ENCODE measurements around the gene RIPOR2. TPM values are rescaled to one million over a fixed set of nuclear protein-coding genes. Genes with fewer than 3 reads are reported as not detected.

RIPOR2 gene
- total and polyA plus RNA-seq, 10 of the 15 experiments (the other 5 are each of a cell fraction or from before 2014, with no cell fraction given) = 22.2 to 48.2 (median 34.7) TPM

- TF ChIP-seq CUX1 (IDR thresholded peaks at IDR 0.05; ENCODE audit: insufficient replicate concordance, low read depth, low read length) (peak; percentile 47), CREM (IDR thresholded peaks at IDR 0.05; ENCODE audit: low read depth) (peak; percentile 30; the same call in 1 of the 2 replicates), PML (IDR thresholded peaks at IDR 0.05; ENCODE audit: low read length) (peak; percentile 43; the same call in 1 of the 2 replicates), NR2C2 (IDR thresholded peaks at IDR 0.05; ENCODE audit: borderline replicate concordance, control insufficient read depth, insufficient read length, low read depth) (no peak), HDAC6 (IDR thresholded peaks at IDR 0.05; ENCODE audit: unreplicated experiment) (no peak), USF2 (IDR thresholded peaks at IDR 0.05; ENCODE audit: borderline replicate concordance, low read depth, low read length) (no peak), TBL1XR1 (IDR thresholded peaks at IDR 0.05; ENCODE audit: low read depth, low read length) (0 out of 2 replicates have a peak, but pooled peaks have one; percentile 44), GABPA (IDR thresholded peaks at IDR 0.05; ENCODE audit: low read depth) (no peak), ZSCAN29 (IDR thresholded peaks at IDR 0.05) (no peak), SKIL (IDR thresholded peaks at IDR 0.05; ENCODE audit: low read depth, poor library complexity, severe bottlenecking) (peak; percentile 68), ETV6 (conservative IDR thresholded peaks at IDR 0.05 in 1 of 2, IDR thresholded peaks at IDR 0.05 in 1 of 2; ENCODE audit: borderline replicate concordance in 1 of 2, low read depth in 1 of 2) (no peak), FOXK2 (IDR thresholded peaks at IDR 0.05) (no peak), GATAD2B (conservative IDR thresholded peaks at IDR 0.05; ENCODE audit: low read depth) (no peak), SREBF1 (IDR thresholded peaks at IDR 0.05; ENCODE audit: low read length) (no peak), MXI1 (IDR thresholded peaks at IDR 0.05; ENCODE audit: low read depth, low read length) (0 out of 2 replicates have a peak, but pooled peaks have one; percentile 25), BMI1 (IDR thresholded peaks at IDR 0.05; ENCODE audit: borderline replicate concordance) (peak; percentile 79; the same call in 1 of the 2 replicates), MEF2B (IDR thresholded peaks at IDR 0.05; ENCODE audit: partially characterized antibody, poor library complexity, severe bottlenecking) (peak; percentile 60), CBFB (IDR thresholded peaks at IDR 0.05; ENCODE audit: low read depth) (peak; percentile 75), E2F4 (IDR thresholded peaks at IDR 0.05; ENCODE audit: low read depth, low read length) (no peak)
Measured at GRCh38 chr6:24940311-24940917, 4.7 kb upstream of the RIPOR2 start (continued).
